Measurements from ENCODE around the gene MCRIP2. TPM values are rescaled to one million over a fixed set of nuclear protein-coding genes. Genes with fewer than 3 reads are reported as not detected.

MCRIP2 gene
- total and polyA plus RNA-seq, 9 of the 15 experiments (the other 6 are each of a cell fraction or from before 2014, with no cell fraction given), result 0.80 to 120 (median 35.2) TPM

GRCh38 chr16:678858-679813 lies 37.5 kb downstream of the MCRIP2 start (continued):
- TF ChIP-seq SP2 (IDR thresholded peaks at IDR 0.05; ENCODE audit: extremely low read depth, low read depth, low read length, poor library complexity, severe bottlenecking), result no peak
- no peak for TF ChIP-seq ZBTB11 (CRISPR knock-in tag; IDR thresholded peaks at IDR 0.05)
- no peak for TF ChIP-seq SMAD2 (IDR thresholded peaks at IDR 0.05; ENCODE audit: low read depth, low read length)
- TF ChIP-seq JUNB (CRISPR knock-in tag; conservative IDR thresholded peaks at IDR 0.05), result no peak
- peak; percentile 92 for TF ChIP-seq CHD1 (IDR thresholded peaks at IDR 0.05; ENCODE audit: low read length)
- TF ChIP-seq ATF1 (CRISPR knock-in tag; IDR thresholded peaks at IDR 0.05), result no peak
- no peak for TF ChIP-seq ATF1 (tag; IDR thresholded peaks at IDR 0.05)
- TF ChIP-seq ARID4B (CRISPR knock-in tag; IDR thresholded peaks at IDR 0.05), result peak; percentile 56
- peak; percentile 78 for TF ChIP-seq NKRF (IDR thresholded peaks at IDR 0.05; ENCODE audit: borderline replicate concordance)
- TF ChIP-seq PKNOX1 (IDR thresholded peaks at IDR 0.05), result peak; percentile 44; the same call in 1 of the 2 replicates
- TF ChIP-seq KDM4B (IDR thresholded peaks at IDR 0.05; ENCODE audit: borderline replicate concordance in 2 of 2, low read depth in 1 of 2), result 0 out of 4 replicates have a peak, but pooled peaks of 1 of the 2 experiments have one; percentile 23
- TF ChIP-seq ZNF263 (CRISPR knock-in tag; IDR thresholded peaks at IDR 0.05; ENCODE audit: borderline replicate concordance), result peak; percentile 79
- TF ChIP-seq FOXP1 (CRISPR knock-in tag; IDR thresholded peaks at IDR 0.05), result 0 out of 2 replicates have a peak, but pooled peaks have one; percentile 47
- no peak for TF ChIP-seq SMAD4 (CRISPR knock-in tag; conservative IDR thresholded peaks at IDR 0.05)
